KG1 (cell line): ENCODE measurements around the gene BLVRA.
A peak's percentile ranks its signal among the peaks of the same experiment; 100 is the strongest.
"Not testable (repeated sequence)": the region's sequence is repeated elsewhere in the genome, so short reads cannot be mapped to it uniquely, and the experiment has no call there.

Experiments used
- DNase-seq: peaks from one replicate; lab custom pipeline; 2025; lab: John Stamatoyannopoulos, UW

The BLVRA gene, protein sequence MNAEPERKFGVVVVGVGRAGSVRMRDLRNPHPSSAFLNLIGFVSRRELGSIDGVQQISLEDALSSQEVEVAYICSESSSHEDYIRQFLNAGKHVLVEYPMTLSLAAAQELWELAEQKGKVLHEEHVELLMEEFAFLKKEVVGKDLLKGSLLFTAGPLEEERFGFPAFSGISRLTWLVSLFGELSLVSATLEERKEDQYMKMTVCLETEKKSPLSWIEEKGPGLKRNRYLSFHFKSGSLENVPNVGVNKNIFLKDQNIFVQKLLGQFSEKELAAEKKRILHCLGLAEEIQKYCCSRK

DNA sequence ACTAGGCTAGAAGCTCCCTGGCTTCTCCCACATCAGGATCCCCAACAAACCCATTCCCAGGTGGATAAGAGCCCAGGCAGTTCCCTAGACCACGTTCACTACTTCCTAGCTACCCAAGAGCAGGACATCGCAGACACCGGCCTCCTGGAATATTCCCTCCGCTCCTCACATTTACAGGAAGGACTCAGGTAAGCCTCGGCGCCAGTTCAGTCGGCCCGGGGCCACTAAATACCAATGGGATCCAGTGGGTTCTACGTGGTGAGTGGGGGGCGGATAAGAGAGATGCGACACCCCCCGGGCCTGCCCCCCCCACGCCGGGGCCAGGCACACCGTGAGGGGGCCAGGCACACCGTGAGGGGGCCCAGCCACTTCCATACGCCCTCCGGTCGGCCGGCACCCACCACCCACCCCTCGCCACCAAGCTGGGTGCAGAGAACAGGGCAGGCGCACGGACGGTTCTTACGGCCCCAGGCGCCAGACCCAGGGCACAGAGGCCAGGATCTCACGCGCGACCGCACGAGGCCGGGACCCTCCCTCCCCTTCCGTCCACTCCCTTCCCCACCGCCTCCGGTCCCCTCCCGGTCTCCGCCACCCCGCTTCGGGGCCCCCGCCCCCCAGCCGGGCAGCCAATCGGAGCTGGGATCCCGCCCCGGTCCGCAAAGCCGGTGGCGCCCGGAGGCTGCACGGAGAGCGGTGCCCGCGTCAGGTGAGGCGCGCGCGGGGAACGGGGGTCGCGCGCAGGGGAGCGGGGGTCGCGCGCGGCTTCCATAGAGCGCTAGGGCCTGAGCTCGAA is at the start of gene BLVRA:
Gene BLVRA, plus strand, starts transcription at position 652 of the 793 bp plus-strand sequence. CDS start 12,479 bp downstream, outside the sequence.
- no peak for DNase-seq

DNA sequence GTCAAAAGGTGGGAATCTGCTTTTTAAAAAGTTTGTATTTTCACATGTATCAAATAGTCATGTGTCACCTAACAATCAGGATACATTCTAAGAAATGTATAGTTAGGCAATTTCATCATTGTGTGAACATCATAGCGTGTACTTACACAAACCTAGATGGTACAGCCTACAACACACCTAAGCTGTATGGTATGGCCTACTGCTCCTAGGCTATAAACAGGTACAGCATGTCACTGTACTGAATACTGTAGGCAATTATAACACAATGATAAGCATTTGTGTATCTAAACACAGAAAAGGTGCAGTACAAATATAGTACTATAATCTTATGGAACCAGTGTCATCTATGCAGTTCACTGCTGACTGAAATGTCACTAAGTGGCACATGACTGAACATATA is 47.0 kb upstream of the BLVRA start:
- DNase-seq, result no peak

DNA sequence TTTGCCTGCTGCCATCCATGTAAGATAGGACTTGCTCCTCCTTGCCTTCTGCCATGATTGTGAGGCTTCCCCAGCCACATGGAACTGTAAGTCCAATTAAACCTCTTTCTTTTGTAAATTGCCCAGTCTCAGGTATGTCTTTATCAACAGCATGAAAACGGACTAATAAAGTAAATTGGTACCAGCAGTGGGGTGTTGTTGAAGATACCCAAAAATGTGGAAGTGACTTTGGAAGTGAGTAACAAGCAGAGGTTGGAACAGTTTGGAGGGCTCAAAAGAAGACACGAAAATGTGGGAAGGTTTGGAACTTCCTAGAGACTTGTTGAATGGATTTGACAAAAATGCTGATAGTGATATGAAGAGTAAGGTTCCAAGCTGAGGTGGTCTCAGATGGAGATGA is 42.5 kb upstream of the BLVRA start:
- DNase-seq, result not testable (repeated sequence)

DNA sequence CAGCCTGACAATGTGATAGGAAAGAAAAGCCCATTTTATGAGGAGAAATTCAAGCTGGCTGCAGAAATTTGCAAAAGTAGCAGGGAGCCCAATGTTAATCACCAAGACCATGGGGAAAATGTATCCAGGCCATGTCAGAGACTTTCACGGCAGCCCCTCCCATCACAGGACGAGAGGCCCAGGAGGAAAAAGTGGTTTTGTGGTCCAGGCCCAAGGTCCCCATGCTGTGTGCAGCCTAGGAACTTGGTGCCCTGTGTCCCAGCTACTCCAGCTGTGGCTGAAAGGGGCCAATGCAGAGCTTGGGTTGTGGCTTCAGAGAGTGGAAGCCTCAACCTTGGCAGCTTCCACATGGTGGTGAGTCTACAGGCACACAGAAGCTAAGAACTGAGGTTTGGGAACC is 41.9 kb upstream of the BLVRA start:
- DNase-seq, result no peak

DNA sequence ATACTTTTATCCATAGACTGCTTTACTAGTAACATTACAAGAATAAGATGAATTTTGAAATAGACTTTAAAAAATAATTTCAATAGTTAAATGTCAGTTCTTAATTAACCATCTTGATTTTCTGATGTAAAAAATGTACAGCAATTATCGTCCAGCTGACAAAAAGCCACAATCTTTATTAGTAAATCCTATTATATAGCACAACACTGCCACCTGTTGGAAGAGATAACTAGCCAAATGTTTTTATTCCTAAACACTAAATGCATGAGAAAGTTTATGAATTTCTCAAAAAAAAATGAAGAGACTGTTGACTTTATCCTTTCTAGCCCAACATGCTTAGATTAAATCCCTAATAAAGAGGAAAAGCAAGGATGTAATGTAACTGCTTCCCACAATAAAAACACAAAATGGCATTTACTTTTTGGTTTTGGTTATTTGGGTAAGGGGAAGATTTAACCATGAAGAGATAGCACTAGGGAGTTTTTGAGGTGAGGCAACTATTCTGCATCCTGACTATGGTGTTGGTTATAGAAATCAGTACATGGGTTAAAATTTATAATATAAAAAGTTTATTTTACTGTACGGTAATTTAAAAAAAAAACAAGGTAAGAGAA is 37.2 kb upstream of the BLVRA start:
- no peak for DNase-seq

DNA sequence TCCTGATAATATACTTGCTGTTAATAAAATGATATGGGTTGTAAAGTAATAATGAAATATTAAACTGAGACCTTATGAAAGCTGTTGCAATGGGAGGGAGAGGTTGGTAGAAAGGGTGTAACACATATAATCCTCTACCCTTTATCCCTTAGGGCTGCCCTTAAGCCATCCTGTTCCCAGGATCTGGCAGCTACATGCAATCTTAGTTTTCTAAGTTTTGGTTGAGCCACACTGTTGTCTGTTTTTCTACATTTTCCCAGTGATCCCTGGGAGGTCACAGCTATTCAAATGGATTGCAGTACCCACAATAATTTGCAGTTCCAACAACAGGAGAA is 35.5 kb upstream of the BLVRA start:
- DNase-seq, result no peak

DNA sequence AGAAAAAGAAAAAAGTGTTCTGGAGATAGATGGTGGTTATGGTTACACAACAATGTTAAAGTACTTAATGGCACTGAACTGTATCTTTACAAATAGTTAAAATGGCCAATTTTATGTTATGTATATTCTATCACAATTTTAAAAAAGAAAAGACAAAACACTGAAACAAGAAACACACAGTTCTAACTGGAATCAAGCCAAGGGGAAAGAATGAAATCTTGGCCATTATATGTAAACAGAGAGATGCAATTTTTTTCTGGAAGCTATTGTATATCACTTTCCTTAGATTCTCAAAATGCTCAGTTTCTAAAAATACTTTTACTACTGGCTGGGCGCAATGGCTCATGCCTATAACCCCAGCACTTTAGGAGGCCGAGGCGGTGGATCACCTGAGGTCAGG is 33.2 kb upstream of the BLVRA start:
- DNase-seq, result no peak

DNA sequence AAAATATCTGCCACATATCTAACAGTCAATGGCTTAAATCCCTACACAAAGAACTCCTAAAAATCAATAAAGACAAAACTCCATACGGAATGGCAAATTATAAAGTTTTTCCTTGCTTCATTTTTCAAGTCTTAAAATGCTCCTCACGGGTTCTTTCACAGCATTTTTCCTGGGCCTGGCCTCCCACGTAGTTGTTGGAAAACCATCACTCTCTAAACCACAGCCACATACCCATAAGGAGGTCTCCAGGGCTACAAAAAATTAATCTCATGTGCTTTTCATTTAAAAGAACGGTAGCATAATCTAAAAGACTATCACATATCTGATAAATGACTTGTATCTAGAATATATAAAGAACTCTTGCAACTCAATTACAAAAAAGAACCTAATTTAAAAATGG is 32.0 kb upstream of the BLVRA start:
- DNase-seq, result no peak

DNA sequence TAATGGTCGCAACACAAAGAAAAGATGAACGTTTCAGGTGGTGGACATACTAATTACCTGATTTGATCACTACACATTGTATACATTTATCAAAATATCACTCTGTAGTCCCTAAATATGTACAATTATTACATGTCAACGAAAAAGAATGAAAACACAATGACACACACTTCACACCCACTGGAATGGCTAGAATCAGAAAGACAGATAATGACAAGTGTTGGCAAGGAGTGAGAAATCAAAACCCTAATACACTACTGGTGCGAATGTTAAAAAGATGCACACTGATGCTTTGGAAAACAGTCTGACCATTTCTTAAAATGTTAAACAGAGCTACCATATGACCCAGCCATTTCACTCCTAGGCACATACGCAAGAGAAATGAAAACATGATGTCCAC is 31.5 kb upstream of the BLVRA start:
- no peak for DNase-seq

DNA sequence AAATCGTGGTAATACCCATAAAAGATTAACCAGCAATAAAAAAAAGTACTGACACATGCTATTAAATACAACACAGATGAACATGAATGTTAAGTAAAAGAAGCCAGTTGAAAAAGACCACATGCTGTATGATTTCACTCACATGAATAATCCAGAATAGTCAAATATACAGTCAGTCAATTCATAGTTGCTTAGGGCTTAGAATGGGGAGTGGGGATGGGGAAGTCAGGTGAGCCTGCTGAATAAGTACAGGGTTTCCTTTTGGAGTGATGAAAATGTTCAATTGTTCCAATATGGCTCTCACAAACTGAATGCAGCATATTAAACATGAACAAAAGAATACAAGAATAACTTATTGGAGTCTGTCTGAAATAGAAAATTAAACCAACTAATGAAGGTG is 31.0 kb upstream of the BLVRA start:
- no peak for DNase-seq

DNA sequence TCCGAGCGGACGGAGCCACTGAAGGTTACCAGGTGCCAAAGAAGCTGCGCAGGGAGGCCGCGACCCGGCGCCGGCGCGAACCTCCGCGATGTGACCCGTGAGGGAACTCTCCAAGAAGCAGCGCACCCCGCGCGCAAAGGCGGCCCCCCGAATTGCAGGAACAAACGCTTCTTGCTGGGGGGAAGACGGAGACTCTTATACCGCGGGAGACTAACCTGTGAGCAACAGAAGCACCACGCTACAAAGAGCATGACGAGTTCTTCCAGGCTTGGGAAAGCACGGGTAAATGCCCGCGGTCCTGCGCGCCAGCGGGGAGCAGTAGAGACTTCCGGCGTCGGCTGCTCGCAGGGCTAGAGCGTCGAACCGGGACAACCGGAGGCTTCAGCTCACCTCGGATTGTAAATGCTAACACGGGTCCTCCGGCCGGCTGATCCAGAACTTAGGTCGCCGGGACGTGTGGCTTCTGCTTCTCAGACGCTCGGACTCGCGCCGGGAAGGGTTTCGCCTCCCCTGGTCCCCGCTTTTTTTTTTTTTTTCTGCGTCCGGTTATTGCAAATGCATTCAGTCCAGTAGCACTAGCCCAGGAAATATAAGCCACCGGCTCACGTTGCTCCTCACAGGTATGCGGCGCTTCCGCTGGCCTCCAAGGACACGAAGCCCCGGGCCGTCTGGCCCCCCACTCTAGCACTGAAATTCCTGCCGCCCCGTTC is 29.1 kb upstream of the BLVRA start, which contains the start of gene COA1:
Gene COA1, minus strand, starts transcription at position 310 of the 710 bp plus-strand sequence. CDS start 80,909 bp downstream, outside the sequence.
- peak; percentile 72 for DNase-seq

DNA sequence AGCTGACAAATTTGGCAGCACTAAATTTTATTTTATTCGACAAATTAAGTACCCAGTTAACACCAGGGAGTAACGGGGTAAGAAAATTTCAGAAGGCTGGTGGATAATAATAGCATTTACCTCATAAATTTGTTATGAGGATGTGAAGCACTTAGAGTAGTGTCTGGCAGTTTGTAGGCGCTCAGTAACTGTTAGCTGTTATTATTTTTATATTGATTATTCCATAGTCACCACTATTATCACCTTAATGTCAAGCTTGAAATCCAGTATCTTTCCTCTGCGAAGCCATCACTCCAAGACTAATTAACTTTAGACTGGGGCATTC is 28.6 kb upstream of the BLVRA start:
- DNase-seq, result no peak

DNA sequence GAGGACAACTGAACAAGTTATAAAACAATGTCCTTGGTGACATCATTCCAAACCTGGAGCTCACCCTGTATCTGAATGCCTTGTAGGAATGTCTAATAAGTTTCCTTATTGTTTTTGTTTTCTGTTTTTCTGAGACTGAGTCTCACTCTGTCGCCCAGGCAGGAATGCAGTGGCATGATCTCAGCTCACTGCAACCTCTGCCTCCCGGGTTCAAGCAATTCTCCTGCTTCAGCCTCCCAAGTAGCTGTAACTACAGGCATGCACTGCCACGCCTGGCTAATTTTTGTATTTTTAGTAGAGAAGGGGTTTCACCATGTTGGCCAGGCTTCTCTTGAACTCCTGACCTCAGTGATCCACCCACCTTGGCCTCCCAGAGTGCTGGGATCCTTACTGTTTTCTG is 27.0 kb upstream of the BLVRA start:
- not testable (repeated sequence) for DNase-seq

DNA sequence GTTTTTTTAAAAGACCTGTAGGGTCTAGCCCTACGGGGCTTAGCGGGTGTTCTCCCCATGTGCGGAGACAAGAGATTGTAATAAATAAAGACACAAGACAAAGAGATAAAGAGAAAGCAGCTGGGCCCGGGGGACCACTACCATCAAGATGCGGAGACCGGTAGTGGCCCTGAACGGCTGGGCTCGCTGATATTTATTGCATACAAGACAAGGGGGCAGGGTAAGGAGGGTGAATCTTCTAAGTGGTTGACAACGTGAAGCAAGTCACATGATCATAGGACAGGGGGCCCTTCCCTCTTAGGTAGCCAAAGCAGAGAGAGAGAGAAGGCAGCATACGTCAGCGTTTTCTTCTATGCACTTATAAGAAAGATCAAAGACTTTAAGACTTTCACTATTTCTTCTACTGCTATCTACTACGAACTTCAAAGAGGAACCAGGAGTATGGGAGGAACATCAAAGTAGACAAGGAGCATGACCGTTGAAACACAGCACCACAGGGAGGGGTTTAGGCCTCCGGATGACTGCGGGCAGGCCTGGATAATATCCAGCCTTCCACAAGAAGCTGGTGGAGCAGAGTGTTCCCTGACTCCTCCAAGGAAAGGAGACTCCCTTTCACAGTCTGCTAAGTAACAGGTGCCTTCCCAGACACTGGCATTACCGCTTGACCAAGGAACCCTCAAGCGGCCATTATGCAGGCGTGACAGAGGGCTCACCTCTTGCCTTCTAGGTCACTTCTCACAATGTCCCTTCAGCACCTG is 23.7 kb upstream of the BLVRA start:
- DNase-seq, result not testable (repeated sequence)

DNA sequence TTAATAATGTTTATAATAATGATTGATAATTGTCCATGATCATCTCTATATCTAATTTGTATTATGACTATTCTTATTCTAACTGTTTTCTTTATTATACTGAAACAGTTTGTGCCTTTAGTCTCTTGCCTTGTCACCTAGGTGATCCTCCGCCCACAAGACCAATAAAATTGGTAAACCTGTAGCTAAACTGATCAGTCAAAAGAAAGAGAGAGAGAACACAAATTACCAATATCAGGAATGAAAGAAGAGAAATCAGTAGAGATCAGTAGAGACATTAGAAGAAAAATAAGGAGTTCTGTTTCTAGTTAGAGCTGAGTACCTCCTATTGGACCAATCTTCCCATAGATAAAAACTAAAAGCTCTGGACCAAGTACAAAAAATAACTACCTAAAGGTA is 23.1 kb upstream of the BLVRA start:
- DNase-seq, result no peak

DNA sequence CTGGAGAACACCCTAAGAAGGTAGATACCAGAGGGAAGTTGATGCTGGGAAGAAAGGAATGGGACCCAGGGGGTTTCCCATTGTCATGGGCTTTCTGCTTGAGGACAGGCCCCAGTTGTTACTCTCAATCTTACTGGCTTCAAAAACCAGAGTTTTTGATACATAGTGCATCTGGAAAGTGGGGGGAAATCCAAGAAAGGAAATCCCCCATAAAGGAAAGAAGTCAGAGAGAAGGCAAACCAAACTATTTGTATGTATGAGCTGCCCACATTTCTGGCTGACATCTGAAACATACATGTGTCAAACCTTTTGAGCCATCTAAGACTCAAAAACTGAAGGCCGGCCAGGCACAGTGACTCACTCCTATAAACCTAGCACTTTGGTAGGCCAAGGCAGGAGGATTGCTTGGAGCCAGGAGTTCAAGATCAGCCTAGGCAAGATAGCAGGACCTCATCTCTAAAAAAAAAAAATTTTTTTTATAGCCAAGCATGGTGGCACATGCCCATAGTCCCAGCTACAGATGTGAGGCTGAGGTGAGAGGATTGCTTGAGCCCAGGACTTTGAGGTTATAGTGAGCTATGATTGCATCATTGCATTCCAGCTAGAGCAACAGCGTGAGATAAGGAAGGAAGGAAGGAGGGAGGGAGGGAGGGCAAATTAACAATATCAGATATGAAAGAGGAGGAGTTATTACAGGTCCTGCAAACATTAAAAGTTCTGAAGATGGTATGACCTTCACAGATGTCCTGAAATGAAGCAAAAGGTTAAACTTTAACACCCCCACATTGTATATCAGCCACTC is 22.5 kb upstream of the BLVRA start:
- no peak for DNase-seq

DNA sequence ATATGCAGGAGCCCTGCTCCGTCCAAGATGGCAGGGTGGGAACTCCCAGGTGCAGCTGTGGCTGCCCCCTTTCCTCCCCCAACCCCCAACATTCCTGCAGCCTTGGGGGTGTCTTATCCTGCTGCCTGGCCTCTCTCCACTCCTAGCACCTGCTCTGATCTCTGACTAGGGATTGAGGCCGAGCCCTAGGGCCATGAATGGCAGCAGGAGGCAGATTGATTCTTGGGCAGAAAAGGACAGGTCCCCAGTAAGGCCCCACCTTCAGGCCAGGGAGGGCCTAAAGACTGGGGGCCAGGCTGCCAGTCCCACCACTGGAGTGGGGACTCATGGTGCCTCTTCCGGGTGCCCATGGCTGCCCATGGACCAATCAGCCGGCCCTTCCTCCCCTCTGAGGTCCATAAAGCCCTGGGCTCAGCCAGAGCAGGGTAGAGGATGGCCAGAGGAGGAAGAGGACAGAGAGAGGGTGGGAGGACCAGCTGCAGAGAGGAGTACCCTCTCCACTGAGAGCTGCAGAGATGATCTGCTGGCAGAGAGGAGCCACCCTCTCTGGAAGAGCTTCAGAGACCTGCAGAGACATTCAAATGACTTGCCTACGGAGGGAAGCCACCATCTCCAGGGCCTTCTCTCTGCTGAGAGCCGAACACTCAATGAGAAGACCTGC is 20.9 kb upstream of the BLVRA start:
- no peak for DNase-seq

DNA sequence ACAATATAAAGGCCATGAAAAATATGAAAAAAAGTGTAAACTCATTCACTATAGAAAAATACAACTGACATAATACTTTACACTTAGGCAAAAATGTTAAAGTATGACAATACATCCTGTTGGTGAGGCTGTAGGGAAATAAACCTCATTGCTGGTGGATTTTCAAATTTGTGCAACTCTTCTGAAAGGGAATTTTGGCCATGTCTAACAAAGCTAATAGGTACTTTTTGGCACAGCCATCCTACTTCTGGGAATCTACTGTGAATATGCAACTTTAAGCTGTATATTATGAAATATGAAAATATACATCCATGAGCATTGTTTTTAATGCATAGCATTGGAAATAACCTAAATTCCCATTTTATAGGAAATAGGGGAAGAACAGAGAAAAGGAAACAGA is 15.8 kb upstream of the BLVRA start:
- DNase-seq, result no peak

DNA sequence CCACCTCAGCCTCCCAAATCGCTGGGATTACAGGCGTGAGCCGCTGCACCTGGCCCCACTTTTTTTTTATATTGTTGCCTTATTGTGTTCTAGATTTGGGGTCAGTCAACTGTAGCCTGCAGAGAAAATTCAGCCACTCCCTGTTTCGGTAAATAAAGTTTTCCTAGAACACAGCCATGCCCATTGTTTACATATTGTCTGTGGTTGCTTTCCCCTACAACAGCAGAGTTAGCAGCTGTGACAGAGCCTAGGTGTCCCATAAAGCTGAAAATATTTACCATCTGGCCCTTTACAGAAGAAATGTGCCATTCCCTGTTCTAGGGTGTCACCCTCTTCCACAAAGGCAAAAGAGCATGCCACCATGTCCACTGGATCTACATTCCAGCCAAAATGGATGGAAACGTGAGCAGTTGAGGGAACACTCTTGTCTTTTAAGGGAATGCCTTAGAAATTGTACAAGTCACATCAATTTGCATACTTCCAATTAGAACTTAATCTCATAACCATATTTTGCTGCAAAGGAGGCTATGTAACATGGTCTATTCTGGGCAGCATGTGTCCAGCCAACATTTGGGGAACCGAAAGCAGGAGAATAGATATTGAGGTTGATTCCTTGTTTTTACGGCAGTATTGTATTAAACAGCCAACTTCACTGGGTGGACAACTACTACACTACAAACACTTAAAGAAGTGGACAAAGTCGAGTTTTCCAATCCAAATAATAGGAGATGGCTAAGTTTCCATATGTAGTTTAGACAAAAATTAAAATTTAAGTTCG is 11.0 kb upstream of the BLVRA start:
- no peak for DNase-seq
